Articular chondrocyte of knee joint (primary cell): ENCODE measurements around the gene RPS6KC1. TPM values are rescaled to one million over a fixed set of nuclear protein-coding genes. Genes with fewer than 3 reads are reported as not detected.

ENCODE experiments used
- total RNA-seq: library from RNA; depleted of rRNA; stranded (reverse); fragments of >200 nt; gene quantifications from 2 replicates; pipeline ENCODE4 v1.2.3, GENCODE V29; 2012

The RPS6KC1 gene, protein sequence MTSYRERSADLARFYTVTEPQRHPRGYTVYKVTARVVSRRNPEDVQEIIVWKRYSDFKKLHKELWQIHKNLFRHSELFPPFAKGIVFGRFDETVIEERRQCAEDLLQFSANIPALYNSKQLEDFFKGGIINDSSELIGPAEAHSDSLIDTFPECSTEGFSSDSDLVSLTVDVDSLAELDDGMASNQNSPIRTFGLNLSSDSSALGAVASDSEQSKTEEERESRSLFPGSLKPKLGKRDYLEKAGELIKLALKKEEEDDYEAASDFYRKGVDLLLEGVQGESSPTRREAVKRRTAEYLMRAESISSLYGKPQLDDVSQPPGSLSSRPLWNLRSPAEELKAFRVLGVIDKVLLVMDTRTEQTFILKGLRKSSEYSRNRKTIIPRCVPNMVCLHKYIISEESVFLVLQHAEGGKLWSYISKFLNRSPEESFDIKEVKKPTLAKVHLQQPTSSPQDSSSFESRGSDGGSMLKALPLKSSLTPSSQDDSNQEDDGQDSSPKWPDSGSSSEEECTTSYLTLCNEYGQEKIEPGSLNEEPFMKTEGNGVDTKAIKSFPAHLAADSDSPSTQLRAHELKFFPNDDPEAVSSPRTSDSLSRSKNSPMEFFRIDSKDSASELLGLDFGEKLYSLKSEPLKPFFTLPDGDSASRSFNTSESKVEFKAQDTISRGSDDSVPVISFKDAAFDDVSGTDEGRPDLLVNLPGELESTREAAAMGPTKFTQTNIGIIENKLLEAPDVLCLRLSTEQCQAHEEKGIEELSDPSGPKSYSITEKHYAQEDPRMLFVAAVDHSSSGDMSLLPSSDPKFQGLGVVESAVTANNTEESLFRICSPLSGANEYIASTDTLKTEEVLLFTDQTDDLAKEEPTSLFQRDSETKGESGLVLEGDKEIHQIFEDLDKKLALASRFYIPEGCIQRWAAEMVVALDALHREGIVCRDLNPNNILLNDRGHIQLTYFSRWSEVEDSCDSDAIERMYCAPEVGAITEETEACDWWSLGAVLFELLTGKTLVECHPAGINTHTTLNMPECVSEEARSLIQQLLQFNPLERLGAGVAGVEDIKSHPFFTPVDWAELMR
- 42.2 and 42.3 TPM in 2 replicates for total RNA-seq

DNA sequence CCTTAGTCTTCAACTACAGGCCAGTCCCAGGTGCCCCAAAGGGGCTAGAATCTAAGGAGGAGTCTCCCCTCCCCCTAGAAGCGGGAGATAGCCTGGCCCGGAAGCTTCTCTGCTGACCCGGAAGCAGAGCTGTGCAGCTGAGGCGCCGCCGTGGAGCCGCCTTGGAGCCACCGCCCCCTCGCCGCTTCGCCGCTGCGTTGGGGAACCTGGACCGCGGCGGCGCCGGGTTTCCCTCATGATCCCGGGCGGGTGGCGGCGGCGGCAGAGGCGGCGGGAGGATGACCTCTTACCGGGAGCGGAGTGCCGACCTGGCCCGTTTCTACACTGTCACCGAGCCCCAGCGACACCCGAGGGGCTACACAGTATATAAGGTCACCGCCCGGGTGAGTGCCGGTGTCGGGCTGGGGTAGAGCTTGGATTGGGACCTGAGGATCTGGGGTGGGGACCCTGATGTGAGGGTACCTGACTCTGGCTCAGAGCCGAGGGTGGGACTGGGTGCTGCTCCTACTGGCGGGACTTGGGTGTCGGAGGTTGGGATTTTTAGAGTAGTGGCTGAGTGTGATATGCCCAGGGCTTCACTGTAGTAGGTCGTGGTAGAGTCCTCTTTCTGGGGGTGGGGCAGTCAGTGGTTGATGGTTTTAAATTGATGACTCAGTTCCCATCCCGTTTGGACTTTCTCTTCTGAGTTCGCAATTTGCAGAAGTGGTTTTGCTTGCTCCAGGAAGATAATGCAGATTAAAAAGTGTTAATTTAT, at the start of gene RPS6KC1:
RPS6KC1 (plus strand) TSS at position 115 of the 754 bp plus-strand sequence; CDS start at position 279, 164 bp downstream.

GRCh38 chr1:213015099-213016050, 35.7 kb upstream of the RPS6KC1 start, which contains the start of gene ANGEL2:
TSS of gene ANGEL2 (minus strand) at chr1:213015867. CDS start at chr1:213015671, 196 bp downstream.

Other genes with a start within 250 kb of the RPS6KC1 start
- gene SPATA45, start 203.6 kb upstream of the RPS6KC1 start, total RNA-seq = 0.39 TPM in 1 of 2 replicates, not detected in the other
- gene FLVCR1, start 193.0 kb upstream of the RPS6KC1 start, total RNA-seq = 6.1 and 7.6 TPM in 2 replicates
- gene VASH2, start 100.7 kb upstream of the RPS6KC1 start, total RNA-seq = 0.13 and 0.43 TPM in 2 replicates
- gene ANGEL2, start 35.4 kb upstream of the RPS6KC1 start, total RNA-seq = 57.5 and 65.6 TPM in 2 replicates